ENCODE measurements around the gene SLC24A1. TPM values are rescaled to one million over a fixed set of nuclear protein-coding genes. Genes with fewer than 3 reads are reported as not detected.

Gene SLC24A1
- total and polyA plus RNA-seq, 10 of the 15 experiments (the other 5 are each of a cell fraction or from before 2014, with no cell fraction given) = 1.4 to 5.8 (median 3.3) TPM

DNA sequence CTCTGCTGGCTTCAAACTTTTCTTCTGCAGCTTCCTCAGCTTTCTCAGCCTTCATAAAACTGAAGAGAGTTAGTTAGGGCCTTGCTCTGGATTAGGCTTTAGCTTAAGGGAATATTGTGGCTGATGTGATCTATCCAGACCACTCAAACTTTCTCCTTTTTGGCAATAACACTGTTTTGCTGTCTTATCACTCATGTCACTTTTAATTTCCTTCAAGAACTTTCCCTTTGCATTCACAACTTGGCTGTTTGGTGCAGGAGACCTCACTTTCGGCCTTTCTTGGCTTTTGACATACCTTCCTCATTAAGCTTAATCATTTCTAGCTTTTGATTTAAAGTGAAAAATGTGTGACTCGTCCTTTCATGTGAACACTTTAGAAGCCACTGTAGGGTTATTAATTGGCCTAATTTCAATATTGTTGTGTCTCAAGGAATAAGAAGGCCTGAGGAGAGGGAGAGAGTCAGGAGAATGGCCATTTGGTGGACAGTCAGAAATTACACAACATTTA is 60.7 kb downstream of the SLC24A1 start:
- no peak overlapping the region for H3K4me2 ChIP-seq (ENCODE audit: control insufficient read depth, insufficient read depth)
- H3K27me3 ChIP-seq (replicated peaks in 1 of 2; ENCODE audit: control insufficient read depth in 2 of 2, insufficient read depth in 2 of 2, low read length in 1 of 2) = no peaks in the 10 kb centered on the region
- BruUV-seq (replicated peaks) = no TSS peak
- no peak for DNase-seq (ENCODE audit: low read depth, low spot score)
- FAIRE-seq = no peak
- H4K20me1 ChIP-seq (ENCODE audit: control insufficient read depth, insufficient read depth) = no peaks in the 10 kb centered on the region
- H2AFZ ChIP-seq (ENCODE audit: control insufficient read depth, low read depth, low read length) = no peak overlapping the region
- H3K4me1 ChIP-seq (ENCODE audit: control insufficient read depth, insufficient read depth, low read length) = no peaks in the 10 kb centered on the region
- ATAC-seq = no peak
- intact Hi-C loops (cut with micrococcal nuclease; ENCODE audit: unreplicated experiment) = no loop called here
- ChIA-PET SMC1A (ENCODE audit: uncharacterized antibody, unreplicated experiment) (interaction anchor here (1.1 to 1.6 kb wide), 8 partner anchors 14 to 154 kb away, joined by 3 to 4 read pairs (median 4); no protein-coding TSS in a partner anchor), POLR2A (no interaction called here), CTCF (interaction anchor here (1.1 to 1.9 kb wide), 7 partner anchors 9 to 155 kb away, joined by 3 to 5 read pairs (median 3); partner anchors contain the start of gene INTS14), RAD21 (ENCODE audit: unreplicated experiment) (no interaction called here)
- H3K4me3 ChIP-seq = no peak overlapping the region
- H3K79me2 ChIP-seq (ENCODE audit: control insufficient read depth, insufficient read depth, low read length) = no peaks in the 10 kb centered on the region
- H3K27ac ChIP-seq (ENCODE audit: control insufficient read depth, insufficient read depth) = no peak overlapping the region
- H3K9me3 ChIP-seq (replicated peaks; ENCODE audit: control insufficient read depth, insufficient read depth, low read length) = no peaks in the 10 kb centered on the region; the same call in 2 of the 3 replicates
- TF ChIP-seq ZSCAN29 (IDR thresholded peaks at IDR 0.05) (no peak), MYC (IDR thresholded peaks at IDR 0.05; ENCODE audit: insufficient read depth, insufficient read length, insufficient replicate concordance, low read length, severe bottlenecking) (no peak), HDAC6 (IDR thresholded peaks at IDR 0.05; ENCODE audit: unreplicated experiment) (no peak), CBX5 (IDR thresholded peaks at IDR 0.05; ENCODE audit: low read depth) (no peak), LARP7 (IDR thresholded peaks at IDR 0.05) (no peak), MTA3 (IDR thresholded peaks at IDR 0.05; ENCODE audit: borderline replicate concordance, low read length) (no peak), EGR1 (IDR thresholded peaks at IDR 0.05; ENCODE audit: borderline replicate concordance in 1 of 2, low read depth in 2 of 2, low read length in 2 of 2) (no peak), ZNF274 (IDR thresholded peaks at IDR 0.05; ENCODE audit: insufficient read depth, insufficient read length) (no peak)
- TF ChIP-seq, protein P1, sequence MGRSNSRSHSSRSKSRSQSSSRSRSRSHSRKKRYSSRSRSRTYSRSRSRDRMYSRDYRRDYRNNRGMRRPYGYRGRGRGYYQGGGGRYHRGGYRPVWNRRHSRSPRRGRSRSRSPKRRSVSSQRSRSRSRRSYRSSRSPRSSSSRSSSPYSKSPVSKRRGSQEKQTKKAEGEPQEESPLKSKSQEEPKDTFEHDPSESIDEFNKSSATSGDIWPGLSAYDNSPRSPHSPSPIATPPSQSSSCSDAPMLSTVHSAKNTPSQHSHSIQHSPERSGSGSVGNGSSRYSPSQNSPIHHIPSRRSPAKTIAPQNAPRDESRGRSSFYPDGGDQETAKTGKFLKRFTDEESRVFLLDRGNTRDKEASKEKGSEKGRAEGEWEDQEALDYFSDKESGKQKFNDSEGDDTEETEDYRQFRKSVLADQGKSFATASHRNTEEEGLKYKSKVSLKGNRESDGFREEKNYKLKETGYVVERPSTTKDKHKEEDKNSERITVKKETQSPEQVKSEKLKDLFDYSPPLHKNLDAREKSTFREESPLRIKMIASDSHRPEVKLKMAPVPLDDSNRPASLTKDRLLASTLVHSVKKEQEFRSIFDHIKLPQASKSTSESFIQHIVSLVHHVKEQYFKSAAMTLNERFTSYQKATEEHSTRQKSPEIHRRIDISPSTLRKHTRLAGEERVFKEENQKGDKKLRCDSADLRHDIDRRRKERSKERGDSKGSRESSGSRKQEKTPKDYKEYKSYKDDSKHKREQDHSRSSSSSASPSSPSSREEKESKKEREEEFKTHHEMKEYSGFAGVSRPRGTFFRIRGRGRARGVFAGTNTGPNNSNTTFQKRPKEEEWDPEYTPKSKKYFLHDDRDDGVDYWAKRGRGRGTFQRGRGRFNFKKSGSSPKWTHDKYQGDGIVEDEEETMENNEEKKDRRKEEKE (IDR thresholded peaks at IDR 0.05) = no peak
- TF ChIP-seq, protein P2, sequence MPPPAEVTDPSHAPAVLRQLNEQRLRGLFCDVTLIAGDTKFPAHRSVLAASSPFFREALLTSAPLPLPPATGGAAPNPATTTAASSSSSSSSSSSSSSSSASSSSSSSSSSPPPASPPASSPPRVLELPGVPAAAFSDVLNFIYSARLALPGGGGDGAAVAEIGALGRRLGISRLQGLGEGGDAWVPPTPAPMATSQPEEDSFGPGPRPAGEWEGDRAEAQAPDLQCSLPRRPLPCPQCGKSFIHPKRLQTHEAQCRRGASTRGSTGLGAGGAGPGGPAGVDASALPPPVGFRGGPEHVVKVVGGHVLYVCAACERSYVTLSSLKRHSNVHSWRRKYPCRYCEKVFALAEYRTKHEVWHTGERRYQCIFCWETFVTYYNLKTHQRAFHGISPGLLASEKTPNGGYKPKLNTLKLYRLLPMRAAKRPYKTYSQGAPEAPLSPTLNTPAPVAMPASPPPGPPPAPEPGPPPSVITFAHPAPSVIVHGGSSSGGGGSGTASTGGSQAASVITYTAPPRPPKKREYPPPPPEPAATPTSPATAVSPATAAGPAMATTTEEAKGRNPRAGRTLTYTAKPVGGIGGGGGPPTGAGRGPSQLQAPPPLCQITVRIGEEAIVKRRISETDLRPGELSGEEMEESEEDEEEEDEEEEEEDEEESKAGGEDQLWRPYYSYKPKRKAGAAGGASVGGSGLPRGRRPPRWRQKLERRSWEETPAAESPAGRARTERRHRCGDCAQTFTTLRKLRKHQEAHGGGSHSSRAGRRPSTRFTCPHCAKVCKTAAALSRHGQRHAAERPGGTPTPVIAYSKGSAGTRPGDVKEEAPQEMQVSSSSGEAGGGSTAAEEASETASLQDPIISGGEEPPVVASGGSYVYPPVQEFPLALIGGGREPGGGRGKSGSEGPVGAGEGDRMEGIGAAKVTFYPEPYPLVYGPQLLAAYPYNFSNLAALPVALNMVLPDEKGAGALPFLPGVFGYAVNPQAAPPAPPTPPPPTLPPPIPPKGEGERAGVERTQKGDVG (CRISPR knock-in tag; IDR thresholded peaks at IDR 0.05) = no peak
- no peak overlapping the region for H3K9ac ChIP-seq (ENCODE audit: control insufficient read depth, insufficient read depth, low read length)
- 0% methylated on average over 2 of the region's 2 CpGs for WGBS (ENCODE audit: insufficient coverage, insufficient replicate concordance, low lambda C conversion rate, missing lambda C conversion rate)
- in situ Hi-C loops (cut with MboI) = no loop called here
- no peaks in the 10 kb centered on the region; a peak in 1 of 4 replicates for H3K36me3 ChIP-seq (ENCODE audit: control insufficient read depth in 2 of 2, insufficient read depth in 2 of 2, low read length in 1 of 2)
